A549 (cell line): ENCODE measurements around the gene TMEM63C. TPM values are rescaled to one million over a fixed set of nuclear protein-coding genes. Genes with fewer than 3 reads are reported as not detected.

Experiments
- ATAC-seq, 2 experiments: fragments of 200-7000 bp in 1 of 2; fragments of >200 bp in 1 of 2; cut with Nextera tagmentation in 1 of 2; cut with Tn5 transposase in 1 of 2; 3 replicates each; pipeline versions ENCODE4 v1.8.0 to v1.9.1; 2018 to 2020; ENCODE audit warnings: mild to moderate bottlenecking in 1 of 2, moderate library complexity in 1 of 2
- CTCF ChIA-PET: fragments of 300-600 bp; sonication (Branson Sonifier 250); formaldehyde crosslinking; extraction: SDS; loops from one replicate; lab custom pipeline; 2021; ENCODE audit warnings: antibody characterized with exemption, inconsistent platforms; lab: Yijun Ruan, JAX
- POLR2A ChIA-PET: fragments of 350-600 bp; formaldehyde crosslinking; extraction: SDS; loops from one replicate; lab custom pipeline; 2021; ENCODE audit warnings: antibody characterized with exemption, inconsistent platforms; lab: Yijun Ruan, JAX
- DNase-seq, 2 experiments: peaks; one replicate each; pipeline versions ENCODE4 v3.0.0 to v3.0.0-alpha.2; 2011 to 2016; ENCODE audit warnings: low read depth in 1 of 2, low spot score in 1 of 2
- FAIRE-seq: peaks from 2 replicates; lab custom pipeline; 2011; peaks lifted over from hg19 to GRCh38; lab: Jason Lieb, UNC
- H3K27ac ChIP-seq, 2 experiments: fragments of >200 bp; sonication (Bioruptor Twin); formaldehyde crosslinking; 3 replicates each; pipeline ENCODE4 v1.5.1; 2016 to 2017
- H3K4me1 ChIP-seq: fragments of >200 bp; sonication (Bioruptor Twin); formaldehyde crosslinking; 3 replicates; pipeline ENCODE4 v1.6.1; 2016
- H3K4me2 ChIP-seq: fragments of >200 bp; sonication (Bioruptor Twin); formaldehyde crosslinking; 3 replicates; pipeline ENCODE4 v1.6.1; 2016
- H3K4me3 ChIP-seq: fragments of >200 bp; sonication (Bioruptor Twin); formaldehyde crosslinking; 3 replicates; pipeline ENCODE4 v1.5.1; 2016
- H3K9me3 ChIP-seq: fragments of >200 bp; sonication (Bioruptor Twin); formaldehyde crosslinking; 3 replicates; pipeline ENCODE4 v1.6.1; 2016
- BCL3 ChIP-seq: fragments of >200 bp; sonication (Bioruptor Twin); formaldehyde crosslinking; IDR thresholded peaks from 3 replicates; pipeline ENCODE4 v1.6.1; 2016
- CBX8 ChIP-seq: fragments of 200-600 bp; sonication (generic); IDR thresholded peaks from 2 replicates; pipeline ENCODE4 v1.6.1; 2016
- CHD4 ChIP-seq: fragments of 200-600 bp; sonication (generic); IDR thresholded peaks from 2 replicates; pipeline ENCODE4 v1.6.1; 2016; ENCODE audit warnings: antibody characterized with exemption, mild to moderate bottlenecking, borderline replicate concordance
- CTCF ChIP-seq: fragments of >200 bp; sonication (Bioruptor Twin); formaldehyde crosslinking; IDR thresholded peaks from 3 replicates; pipeline ENCODE4 v1.5.1; 2016
- EHMT2 ChIP-seq: fragments of 200-600 bp; sonication (generic); IDR thresholded peaks from 2 replicates; pipeline ENCODE4 v1.6.1; 2016; ENCODE audit warnings: antibody characterized with exemption, low read depth, mild to moderate bottlenecking, moderate library complexity
- EP300 ChIP-seq, 2 experiments: fragments of >200 bp; sonication (Bioruptor Twin); formaldehyde crosslinking; IDR thresholded peaks; 2 replicates in 1 of 2; 3 replicates in 1 of 2; pipeline ENCODE4 v1.6.1; 2016 to 2017
- ESRRA ChIP-seq: fragments of 150-350 bp; IDR thresholded peaks from 2 replicates; pipeline ENCODE4 v1.6.1; 2014; ENCODE audit warnings: mild to moderate bottlenecking, low read length, borderline replicate concordance
- FOSB ChIP-seq: fragments of 250-450 bp; sonication (Bioruptor Pico); IDR thresholded peaks from 2 replicates; pipeline ENCODE4 v1.5.0; 2020; ENCODE audit warnings: mild to moderate bottlenecking, moderate library complexity
- FOXS1 ChIP-seq: fragments of 250-450 bp; sonication (Bioruptor Pico); IDR thresholded peaks from 2 replicates; pipeline ENCODE4 v1.5.0; 2020; ENCODE audit warnings: mild to moderate bottlenecking, moderate library complexity
- HEYL ChIP-seq: fragments of 250-450 bp; sonication (Bioruptor Pico); IDR thresholded peaks from 2 replicates; pipeline ENCODE4 v1.8.0; 2021; ENCODE audit warnings: mild to moderate bottlenecking, moderate library complexity
- HOXA7 ChIP-seq: fragments of 250-450 bp; sonication (Bioruptor Pico); IDR thresholded peaks from 2 replicates; pipeline ENCODE4 v1.5.0; 2020; ENCODE audit warnings: mild to moderate bottlenecking, moderate library complexity
- HOXB13 ChIP-seq: fragments of 250-450 bp; sonication (Bioruptor Pico); IDR thresholded peaks from 2 replicates; pipeline ENCODE4 v1.5.0; 2020; ENCODE audit warnings: low read depth, mild to moderate bottlenecking, moderate library complexity
- HOXB5 ChIP-seq: fragments of 250-450 bp; sonication (Bioruptor Pico); IDR thresholded peaks from 2 replicates; pipeline ENCODE4 v1.5.0; 2020; ENCODE audit warnings: mild to moderate bottlenecking, moderate library complexity
- KDM1A ChIP-seq: fragments of 200-600 bp; sonication (generic); IDR thresholded peaks from 2 replicates; pipeline ENCODE4 v1.6.1; 2016; ENCODE audit warnings: low read depth, mild to moderate bottlenecking
- KDM5A ChIP-seq: fragments of 200-600 bp; sonication (generic); IDR thresholded peaks from 2 replicates; pipeline ENCODE4 v1.6.1; 2016; ENCODE audit warnings: antibody characterized with exemption, mild to moderate bottlenecking
- MAFK ChIP-seq: fragments of 450-650 bp; IDR thresholded peaks from 2 replicates; pipeline ENCODE4 v1.6.1; 2014; ENCODE audit not compliant: partially characterized antibody
- MAX ChIP-seq: IDR thresholded peaks from 2 replicates; pipeline ENCODE4 v1.6.1; 2012
- PHF8 ChIP-seq: fragments of 200-600 bp; sonication (generic); IDR thresholded peaks from 2 replicates; pipeline ENCODE4 v1.6.1; 2016; ENCODE audit warnings: low read depth, mild to moderate bottlenecking, antibody characterized with exemption, moderate library complexity, borderline replicate concordance
- POLR2A ChIP-seq: IDR thresholded peaks from 2 replicates; pipeline ENCODE4 v1.6.1; 2012; ENCODE audit warnings: mild to moderate bottlenecking, low read length
- POLR2AphosphoS2 ChIP-seq: conservative IDR thresholded peaks from 2 replicates; pipeline ENCODE4 v1.6.1; 2012; ENCODE audit warnings: low read length, improper control_type of control experiment, inconsistent platforms
- RCOR1 ChIP-seq: fragments of 150-350 bp; IDR thresholded peaks from 2 replicates; pipeline ENCODE4 v1.6.1; 2014; ENCODE audit warnings: antibody characterized with exemption, low read length, low read depth
- RNF2 ChIP-seq: fragments of 200-600 bp; sonication (generic); IDR thresholded peaks from 2 replicates; pipeline ENCODE4 v1.6.1; 2016; ENCODE audit warnings: low read depth, mild to moderate bottlenecking, antibody characterized with exemption, moderate library complexity, borderline replicate concordance
- SMC3 ChIP-seq: fragments of >200 bp; sonication (Bioruptor Twin); formaldehyde crosslinking; IDR thresholded peaks from 3 replicates; pipeline ENCODE4 v1.6.1; 2018; ENCODE audit warnings: inconsistent platforms
- ZC3H11A ChIP-seq: fragments of 450-650 bp; IDR thresholded peaks from 2 replicates; pipeline ENCODE4 v1.6.1; 2014; ENCODE audit warnings: antibody characterized with exemption, mild to moderate bottlenecking
- ZNF302 ChIP-seq: fragments of 250-450 bp; sonication (Bioruptor Pico); IDR thresholded peaks from 2 replicates; pipeline ENCODE4 v1.9.0; 2021; ENCODE audit warnings: inconsistent platforms, mild to moderate bottlenecking, moderate library complexity
- WGBS: methylation state at CpG from one replicate; pipeline ENCODE4 v1.1.6; 2017; ENCODE audit errors: missing lambda C conversion rate; 5-methylcytosine and 5-hydroxymethylcytosine counted together
- polyA plus RNA-seq, 4 experiments: library from polyadenylated mRNA; depleted of rRNA in 3 of 4; stranded (reverse); fragments of >200 nt; fragmentation: RNase III in 1 of 4; extraction: RNeasy Plus Mini Kit Qiagen cat#74134 plus additional on column Dnase treatment in 1 of 4; gene quantifications; 2 replicates in 3 of 4; 3 replicates in 1 of 4; pipeline ENCODE4 v1.2.3, GENCODE V29; 2011 to 2017
- TF ChIP-seq, protein P1 (sequence below): fragments of 150-350 bp; IDR thresholded peaks from 2 replicates; pipeline ENCODE4 v1.6.1; 2014; ENCODE audit warnings: low read depth, mild to moderate bottlenecking, low read length
- TF ChIP-seq, protein P2 (sequence below): fragments of 250-450 bp; sonication (Bioruptor Pico); IDR thresholded peaks from 2 replicates; pipeline ENCODE4 v1.5.0; 2021; ENCODE audit warnings: mild to moderate bottlenecking, moderate library complexity, borderline replicate concordance

Gene TMEM63C
- polyA plus RNA-seq, 2 of the 4 experiments (the other 2 are of a cell fraction), result 0.43 to 0.57 TPM

GRCh38 chr14:77276295-77276935 is 94.8 kb downstream of the TMEM63C start:
- Histone ChIP-seq H3K4me3 (no peak overlapping the region), H3K27ac (no peak overlapping the region)
- POLR2A ChIA-PET, result no interaction called here
- TF ChIP-seq SMC3 (no peak), EP300 (IDR thresholded peaks at IDR 0.05) (no peak), BCL3 (no peak), RCOR1 (no peak), MAFK (no peak), CTCF (no peak), FOXS1 (CRISPR knock-in tag) (no peak), EHMT2 (no peak), KDM5A (no peak), HOXA7 (CRISPR knock-in tag) (no peak), FOSB (CRISPR knock-in tag) (no peak), CBX8 (no peak)
- TF ChIP-seq, protein P1, sequence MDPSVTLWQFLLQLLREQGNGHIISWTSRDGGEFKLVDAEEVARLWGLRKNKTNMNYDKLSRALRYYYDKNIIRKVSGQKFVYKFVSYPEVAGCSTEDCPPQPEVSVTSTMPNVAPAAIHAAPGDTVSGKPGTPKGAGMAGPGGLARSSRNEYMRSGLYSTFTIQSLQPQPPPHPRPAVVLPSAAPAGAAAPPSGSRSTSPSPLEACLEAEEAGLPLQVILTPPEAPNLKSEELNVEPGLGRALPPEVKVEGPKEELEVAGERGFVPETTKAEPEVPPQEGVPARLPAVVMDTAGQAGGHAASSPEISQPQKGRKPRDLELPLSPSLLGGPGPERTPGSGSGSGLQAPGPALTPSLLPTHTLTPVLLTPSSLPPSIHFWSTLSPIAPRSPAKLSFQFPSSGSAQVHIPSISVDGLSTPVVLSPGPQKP, result no peak
- TF ChIP-seq, protein P2, sequence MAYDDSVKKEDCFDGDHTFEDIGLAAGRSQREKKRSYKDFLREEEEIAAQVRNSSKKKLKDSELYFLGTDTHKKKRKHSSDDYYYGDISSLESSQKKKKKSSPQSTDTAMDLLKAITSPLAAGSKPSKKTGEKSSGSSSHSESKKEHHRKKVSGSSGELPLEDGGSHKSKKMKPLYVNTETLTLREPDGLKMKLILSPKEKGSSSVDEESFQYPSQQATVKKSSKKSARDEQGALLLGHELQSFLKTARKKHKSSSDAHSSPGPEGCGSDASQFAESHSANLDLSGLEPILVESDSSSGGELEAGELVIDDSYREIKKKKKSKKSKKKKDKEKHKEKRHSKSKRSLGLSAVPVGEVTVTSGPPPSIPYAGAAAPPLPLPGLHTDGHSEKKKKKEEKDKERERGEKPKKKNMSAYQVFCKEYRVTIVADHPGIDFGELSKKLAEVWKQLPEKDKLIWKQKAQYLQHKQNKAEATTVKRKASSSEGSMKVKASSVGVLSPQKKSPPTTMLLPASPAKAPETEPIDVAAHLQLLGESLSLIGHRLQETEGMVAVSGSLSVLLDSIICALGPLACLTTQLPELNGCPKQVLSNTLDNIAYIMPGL (CRISPR knock-in tag), result no peak
- TF ChIP-seq, all 56 proteins: peak for 0
- Histone ChIP-seq H3K9me3 (no peaks in the 10 kb centered on the region), H3K4me2 (no peak overlapping the region), H3K4me1 (no peaks in the 10 kb centered on the region)
- CTCF ChIA-PET, result interaction anchor here (0.7 to 3.8 kb wide), 7 partner anchors 10 to 124 kb away, joined by 3 to 13 read pairs (median 3); no protein-coding TSS in a partner anchor
- no peak for FAIRE-seq
- ATAC-seq, result no peak
- WGBS, result 86% methylated on average over 10 of the region's 15 CpGs
- no peak for DNase-seq

DNA sequence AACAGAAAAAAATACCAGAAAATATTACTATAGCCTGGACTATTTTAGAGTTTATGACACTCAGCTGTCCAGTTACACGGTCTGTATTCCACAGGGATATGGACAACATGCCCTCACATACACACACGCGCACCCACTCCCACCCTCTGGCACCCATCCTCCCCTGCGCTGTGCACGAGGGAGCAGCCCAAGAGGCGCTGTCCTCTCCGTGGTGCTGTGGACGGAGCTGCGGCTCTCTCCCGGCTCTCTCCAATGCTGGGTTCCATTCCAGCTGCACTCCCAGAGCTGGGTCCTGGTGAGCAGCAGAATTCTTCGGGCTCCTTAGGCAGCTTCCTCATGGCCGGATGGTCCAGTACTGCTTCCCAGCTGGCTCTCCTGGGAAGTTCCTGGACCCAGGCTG is 95.4 kb downstream of the TMEM63C start:
- Histone ChIP-seq H3K4me1 (no peaks in the 10 kb centered on the region), H3K27ac (no peak overlapping the region), H3K4me3 (no peak overlapping the region), H3K4me2 (no peak overlapping the region), H3K9me3 (no peaks in the 10 kb centered on the region)
- DNase-seq (no peak), ATAC-seq (no peak), FAIRE-seq (no peak)
- TF ChIP-seq PHF8 (no peak), POLR2AphosphoS2 (no peak), ZC3H11A (no peak), HEYL (no peak), RNF2 (no peak), MAFK (no peak), BCL3 (no peak), MAX (no peak), CHD4 (no peak), ZNF302 (CRISPR knock-in tag) (no peak), HOXB13 (no peak), CBX8 (no peak), HOXB5 (CRISPR knock-in tag) (no peak), POLR2A (no peak), KDM1A (no peak), ESRRA (no peak)
- TF ChIP-seq, protein P1, result no peak
- 95% methylated on average over 10 of the region's 12 CpGs for WGBS
- ChIA-PET POLR2A (no interaction called here), CTCF (interaction anchor here (0.6 to 3.8 kb wide), 8 partner anchors 10 to 126 kb away, joined by 3 to 13 read pairs (median 3); no protein-coding TSS in a partner anchor)
